ENCODE results near the gene SHMT2.
A peak's percentile ranks its signal among the peaks of the same experiment; 100 is the strongest.

SHMT2 gene

GRCh38 chr12:57241402-57242310, 12.1 kb downstream of the SHMT2 start:
- TF ChIP-seq CTCF (IDR thresholded peaks at IDR 0.05), result no peak

GRCh38 chr12:57242329-57242690, 12.8 kb downstream of the SHMT2 start:
- TF ChIP-seq CTCF (IDR thresholded peaks at IDR 0.05), result no peak

GRCh38 chr12:57242691-57243454, 13.4 kb downstream of the SHMT2 start:
- TF ChIP-seq CTCF (IDR thresholded peaks at IDR 0.05), result peak; percentile 51

GRCh38 chr12:57243521-57244311, 14.2 kb downstream of the SHMT2 start:
- TF ChIP-seq CTCF (IDR thresholded peaks at IDR 0.05), result peak; percentile 74

- no peak for TF ChIP-seq CTCF (IDR thresholded peaks at IDR 0.05)
These were observed 14.8 kb downstream of the SHMT2 start for GRCh38 chr12:57244312-57244696.

GRCh38 chr12:57247041-57247440, 17.5 kb downstream of the SHMT2 start:
- no peak for TF ChIP-seq CTCF (IDR thresholded peaks at IDR 0.05)
